Cardiac muscle cell (in vitro differentiated cells and primary cell): ENCODE measurements around the gene UBE3C. TPM values are rescaled to one million over a fixed set of nuclear protein-coding genes. Genes with fewer than 3 reads are reported as not detected.

Experiments used
- DNase-seq, 2 donors: peaks; one replicate each; pipeline versions ENCODE4 v3.0.0 to v3.0.0-alpha.2; 2010 to 2017; ENCODE audit warnings: low read depth in 1 of 2, low spot score in 1 of 2
- H3K27ac ChIP-seq: fragments of 200-600 bp; sonication (generic); 2 replicates; pipeline ENCODE4 v1.5.1; 2016
- H3K27me3 ChIP-seq: fragments of 200-600 bp; sonication (generic); 2 replicates; pipeline ENCODE4 v1.6.0; 2016; ENCODE audit warnings: control low read depth
- H3K36me3 ChIP-seq: fragments of 200-600 bp; sonication (generic); 2 replicates; pipeline ENCODE4 v1.5.1; 2016; ENCODE audit warnings: control low read depth
- H3K4me1 ChIP-seq: fragments of 200-600 bp; sonication (generic); 2 replicates; pipeline ENCODE4 v1.8.1; 2017; ENCODE audit warnings: low read depth, mild to moderate bottlenecking, mixed run types
- H3K4me3 ChIP-seq: fragments of 200-600 bp; sonication (generic); 2 replicates; pipeline ENCODE4 v1.5.1; 2016; ENCODE audit warnings: mild to moderate bottlenecking
- H3K9me3 ChIP-seq: fragments of 200-600 bp; sonication (generic); 2 replicates; pipeline ENCODE4 v1.5.1; 2017; ENCODE audit warnings: low read depth, mild to moderate bottlenecking, control low read depth
- polyA plus RNA-seq: library from polyadenylated mRNA; unstranded; fragments of >200 nt; fragmentation: Nextera tagmentation; extraction: Ambion mirVana; gene quantifications from 2 replicates; pipeline ENCODE4 v1.2.1, GENCODE V29; 2016
- total RNA-seq: library from RNA; depleted of rRNA; stranded (reverse); fragments of >200 nt; gene quantifications from 2 replicates; pipeline ENCODE4 v1.2.3, GENCODE V29; 2016
- TF ChIP-seq, protein P1 (sequence below): IDR thresholded peaks from 2 replicates; pipeline ENCODE4 v1.5.1; 2012; ENCODE audit warnings: low read depth, mild to moderate bottlenecking, low read length

UBE3C gene
- total and polyA plus RNA-seq, 2 experiments from 2014 or later: 24.4 to 33.1 TPM

DNA sequence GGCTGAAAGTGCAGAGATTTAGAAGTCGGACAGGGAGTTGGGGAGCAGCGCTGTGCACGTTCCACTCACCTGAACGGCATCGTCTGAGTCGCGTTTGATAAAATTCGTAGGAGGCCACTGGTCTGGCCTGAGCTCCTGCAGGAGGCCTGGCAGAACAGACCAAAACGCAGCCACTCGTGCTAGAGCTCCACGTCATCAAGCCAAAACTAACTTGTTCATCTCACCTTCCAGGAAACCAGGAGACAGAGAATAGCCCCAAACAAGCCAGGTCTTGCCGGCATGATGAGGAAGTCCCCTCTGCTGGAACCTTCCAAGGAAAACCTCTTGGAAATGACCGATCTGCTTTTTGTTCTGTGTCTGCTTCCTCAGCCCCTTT is 154.7 kb downstream of the UBE3C start:
- Histone ChIP-seq H3K27me3 (no peaks in the 10 kb centered on the region), H3K27ac (no peak overlapping the region), H3K4me1 (no peaks in the 10 kb centered on the region), H3K36me3 (no peaks in the 10 kb centered on the region), H3K4me3 (no peak overlapping the region), H3K9me3 (no peaks in the 10 kb centered on the region)
- TF ChIP-seq, protein P1, sequence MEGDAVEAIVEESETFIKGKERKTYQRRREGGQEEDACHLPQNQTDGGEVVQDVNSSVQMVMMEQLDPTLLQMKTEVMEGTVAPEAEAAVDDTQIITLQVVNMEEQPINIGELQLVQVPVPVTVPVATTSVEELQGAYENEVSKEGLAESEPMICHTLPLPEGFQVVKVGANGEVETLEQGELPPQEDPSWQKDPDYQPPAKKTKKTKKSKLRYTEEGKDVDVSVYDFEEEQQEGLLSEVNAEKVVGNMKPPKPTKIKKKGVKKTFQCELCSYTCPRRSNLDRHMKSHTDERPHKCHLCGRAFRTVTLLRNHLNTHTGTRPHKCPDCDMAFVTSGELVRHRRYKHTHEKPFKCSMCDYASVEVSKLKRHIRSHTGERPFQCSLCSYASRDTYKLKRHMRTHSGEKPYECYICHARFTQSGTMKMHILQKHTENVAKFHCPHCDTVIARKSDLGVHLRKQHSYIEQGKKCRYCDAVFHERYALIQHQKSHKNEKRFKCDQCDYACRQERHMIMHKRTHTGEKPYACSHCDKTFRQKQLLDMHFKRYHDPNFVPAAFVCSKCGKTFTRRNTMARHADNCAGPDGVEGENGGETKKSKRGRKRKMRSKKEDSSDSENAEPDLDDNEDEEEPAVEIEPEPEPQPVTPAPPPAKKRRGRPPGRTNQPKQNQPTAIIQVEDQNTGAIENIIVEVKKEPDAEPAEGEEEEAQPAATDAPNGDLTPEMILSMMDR: no peak
- DNase-seq: no peak

- H3K4me3 ChIP-seq: no peak overlapping the region
- no peaks in the 10 kb centered on the region for H3K9me3 ChIP-seq
- no peak for DNase-seq
- TF ChIP-seq, protein P1: no peak
- no peak overlapping the region for H3K27ac ChIP-seq
- no peaks in the 10 kb centered on the region for H3K4me1 ChIP-seq
- H3K36me3 ChIP-seq: no peaks in the 10 kb centered on the region
- no peaks in the 10 kb centered on the region for H3K27me3 ChIP-seq
Measured at GRCh38 chr7:157294773-157295172, 156.0 kb downstream of the UBE3C start.

- DNase-seq: no peak
Measured at GRCh38 chr7:157295338-157295737, 156.6 kb downstream of the UBE3C start.

GRCh38 chr7:157297185-157297584 is 158.5 kb downstream of the UBE3C start:
- Histone ChIP-seq H3K27ac (no peak overlapping the region), H3K4me3 (no peak overlapping the region), H3K4me1 (no peaks in the 10 kb centered on the region), H3K9me3 (no peaks in the 10 kb centered on the region), H3K27me3 (no peaks in the 10 kb centered on the region), H3K36me3 (no peaks in the 10 kb centered on the region)
- TF ChIP-seq, protein P1: no peak
- DNase-seq: no peak

More at GRCh38 chr7:157295338-157295737, 156.6 kb downstream of the UBE3C start:
- Histone ChIP-seq H3K27ac (no peak overlapping the region), H3K36me3 (no peaks in the 10 kb centered on the region), H3K9me3 (no peaks in the 10 kb centered on the region), H3K4me1 (no peaks in the 10 kb centered on the region), H3K27me3 (no peaks in the 10 kb centered on the region), H3K4me3 (no peak overlapping the region)
- TF ChIP-seq, protein P1: no peak

- no peaks in the 10 kb centered on the region for H3K9me3 ChIP-seq
- DNase-seq: no peak
- no peaks in the 10 kb centered on the region for H3K4me1 ChIP-seq
- no peaks in the 10 kb centered on the region for H3K27me3 ChIP-seq
- H3K27ac ChIP-seq: no peak overlapping the region
- TF ChIP-seq, protein P1: no peak
- H3K4me3 ChIP-seq: no peak overlapping the region
- no peaks in the 10 kb centered on the region for H3K36me3 ChIP-seq
Measured at GRCh38 chr7:157299317-157299612, 160.5 kb downstream of the UBE3C start.
